ENCODE measurements around the gene RPL31.

The RPL31 gene

GRCh38 chr2:100968146-100969145 lies 33.6 kb upstream of the RPL31 start:
- Histone ChIP-seq H3K79me2 (ENCODE audit: insufficient read depth, low read length) (no peaks in the 10 kb centered on the region), H3K27ac (ENCODE audit: low read depth, low read length) (no peak overlapping the region), H3K27me3 (ENCODE audit: low read length) (no peaks in the 10 kb centered on the region), H3K9me2 (replicated peaks; ENCODE audit: insufficient read depth, low read length) (no peaks in the 10 kb centered on the region), H2AFZ (ENCODE audit: low read depth, low read length, severe bottlenecking) (no peak overlapping the region), H3F3A (ENCODE audit: insufficient read depth) (no peaks in the 10 kb centered on the region), H3K36me3 (ENCODE audit: low read length) (no peaks in the 10 kb centered on the region), H4K20me1 (ENCODE audit: low read depth, low read length) (no peaks in the 10 kb centered on the region), H3K9me3 (ENCODE audit: insufficient read depth, low read length) (no peaks in the 10 kb centered on the region), H3K4me2 (ENCODE audit: low read depth, low read length, poor library complexity, severe bottlenecking) (no peak overlapping the region), H3K4me3 (ENCODE audit: insufficient read depth, low read length, poor library complexity, severe bottlenecking) (no peak overlapping the region), H3K9ac (ENCODE audit: low read length) (no peak overlapping the region)
- TF ChIP-seq CTCF (IDR thresholded peaks at IDR 0.05; ENCODE audit: insufficient read depth, low read length, poor library complexity, severe bottlenecking) = no peak
- TF ChIP-seq EZH2phosphoT487 (conservative IDR thresholded peaks at IDR 0.05; ENCODE audit: low read length) = no peak

GRCh38 chr2:100969998-100970397 lies 32.1 kb upstream of the RPL31 start:
- Histone ChIP-seq H3K36me3 (ENCODE audit: low read length) (no peaks in the 10 kb centered on the region), H3K9me3 (ENCODE audit: insufficient read depth, low read length) (no peaks in the 10 kb centered on the region), H3K27ac (ENCODE audit: low read depth, low read length) (no peak overlapping the region), H3K9ac (ENCODE audit: low read length) (no peak overlapping the region), H3F3A (ENCODE audit: insufficient read depth) (no peaks in the 10 kb centered on the region), H2AFZ (ENCODE audit: low read depth, low read length, severe bottlenecking) (no peak overlapping the region), H3K4me3 (ENCODE audit: insufficient read depth, low read length, poor library complexity, severe bottlenecking) (no peak overlapping the region), H3K9me2 (replicated peaks; ENCODE audit: insufficient read depth, low read length) (no peaks in the 10 kb centered on the region), H3K27me3 (ENCODE audit: low read length) (no peaks in the 10 kb centered on the region), H3K79me2 (ENCODE audit: insufficient read depth, low read length) (no peaks in the 10 kb centered on the region), H3K4me2 (ENCODE audit: low read depth, low read length, poor library complexity, severe bottlenecking) (no peak overlapping the region), H4K20me1 (ENCODE audit: low read depth, low read length) (no peaks in the 10 kb centered on the region)
- TF ChIP-seq CTCF (IDR thresholded peaks at IDR 0.05; ENCODE audit: insufficient read depth, low read length, poor library complexity, severe bottlenecking) (no peak), EZH2phosphoT487 (conservative IDR thresholded peaks at IDR 0.05; ENCODE audit: low read length) (no peak)

- H3F3A ChIP-seq (ENCODE audit: insufficient read depth) = no peaks in the 10 kb centered on the region
- no peak overlapping the region for H3K4me3 ChIP-seq (ENCODE audit: insufficient read depth, low read length, poor library complexity, severe bottlenecking)
- no peak for TF ChIP-seq CTCF (IDR thresholded peaks at IDR 0.05; ENCODE audit: insufficient read depth, low read length, poor library complexity, severe bottlenecking)
- no peak for TF ChIP-seq EZH2phosphoT487 (conservative IDR thresholded peaks at IDR 0.05; ENCODE audit: low read length)
- H3K4me2 ChIP-seq (ENCODE audit: low read depth, low read length, poor library complexity, severe bottlenecking) = no peak overlapping the region
- no peaks in the 10 kb centered on the region for H3K36me3 ChIP-seq (ENCODE audit: low read length)
- H4K20me1 ChIP-seq (ENCODE audit: low read depth, low read length) = no peaks in the 10 kb centered on the region
- no peak overlapping the region for H3K9ac ChIP-seq (ENCODE audit: low read length)
- no peaks in the 10 kb centered on the region for H3K9me3 ChIP-seq (ENCODE audit: insufficient read depth, low read length)
- no peak overlapping the region for H3K27ac ChIP-seq (ENCODE audit: low read depth, low read length)
- H2AFZ ChIP-seq (ENCODE audit: low read depth, low read length, severe bottlenecking) = no peak overlapping the region
- H3K79me2 ChIP-seq (ENCODE audit: insufficient read depth, low read length) = no peaks in the 10 kb centered on the region
- no peaks in the 10 kb centered on the region for H3K27me3 ChIP-seq (ENCODE audit: low read length)
- H3K9me2 ChIP-seq (replicated peaks; ENCODE audit: insufficient read depth, low read length) = no peaks in the 10 kb centered on the region
These were observed 30.9 kb upstream of the RPL31 start for GRCh38 chr2:100971221-100971620.

Data from SU-DHL-6 (cell line).